Gastroesophageal sphincter (tissue), 4 donors: ENCODE data around the gene SPON1. TPM values are rescaled to one million over a fixed set of nuclear protein-coding genes. Genes with fewer than 3 reads are reported as not detected.

ENCODE experiments used
- ATAC-seq: fragments of 150-250 bp; one replicate; pipeline ENCODE4 v1.9.1; 2016; ENCODE audit warnings: mild to moderate bottlenecking, moderate library complexity
- H3K27ac ChIP-seq, 4 donors: fragments of 200-600 bp; sonication (generic) in 3 of 4; 1 replicate in 3 of 4; 2 replicates in 1 of 4; pipeline ENCODE4 v1.5.1; 2016 to 2019
- H3K27me3 ChIP-seq: fragments of 200-600 bp; sonication (generic); one replicate; pipeline ENCODE4 v1.5.1; 2019
- H3K36me3 ChIP-seq, 2 donors: fragments of 200-600 bp; sonication (generic); one replicate each; pipeline ENCODE4 v1.5.1; 2019; ENCODE audit warnings: control low read depth in 1 of 2
- H3K4me1 ChIP-seq, 3 donors: fragments of 200-600 bp; sonication (generic); 1 replicate in 2 of 3; 2 replicates in 1 of 3; pipeline ENCODE4 v1.5.1; 2016 to 2019; ENCODE audit warnings: control low read depth in 2 of 3
- H3K4me3 ChIP-seq, 2 donors: fragments of 200-600 bp; sonication (generic); one replicate each; pipeline ENCODE4 v1.5.1; 2019; ENCODE audit warnings: mild to moderate bottlenecking in 1 of 2, moderate library complexity in 1 of 2
- H3K9me3 ChIP-seq, 3 donors: fragments of 200-600 bp; sonication (generic); one replicate each; pipeline ENCODE4 v1.5.1; 2017 to 2019; ENCODE audit warnings: control low read depth in 2 of 3
- CTCF ChIP-seq, 4 experiments: fragments of 200-600 bp in 2 of 4; fragments of 450-650 bp in 2 of 4; sonication (generic) in 1 of 4; IDR thresholded peaks; one replicate each; pipeline ENCODE4 v1.5.1; 2017 to 2019; ENCODE audit warnings: antibody characterized with exemption in 4 of 4, mild to moderate bottlenecking in 2 of 4, moderate library complexity in 2 of 4
- EP300 ChIP-seq: sonication (generic); formaldehyde crosslinking; IDR thresholded peaks from one replicate; pipeline ENCODE4 v1.6.1; 2017; ENCODE audit warnings: antibody characterized with exemption, mild to moderate bottlenecking
- POLR2A ChIP-seq, 2 donors: fragments of 450-650 bp; IDR thresholded peaks; one replicate each; pipeline ENCODE4 v1.6.1; 2017; ENCODE audit warnings: antibody characterized with exemption in 2 of 2, mild to moderate bottlenecking in 2 of 2, moderate library complexity in 1 of 2
- POLR2AphosphoS5 ChIP-seq: sonication (generic); formaldehyde crosslinking; IDR thresholded peaks from one replicate; pipeline ENCODE4 v1.6.1; 2017; ENCODE audit warnings: antibody characterized with exemption
- WGBS, 2 donors: methylation state at CpG; one replicate each; pipeline ENCODE4 v1.1.5; 2018; ENCODE audit warnings: low coverage in 1 of 2; 5-methylcytosine and 5-hydroxymethylcytosine counted together
- total RNA-seq, 4 donors: library from RNA; depleted of rRNA; stranded (reverse); fragments of >200 nt; gene quantifications; one replicate each; pipeline ENCODE4 v1.1.0, GENCODE V29; 2016

Gene SPON1
- total RNA-seq, 4 donors from 2014 or later, result 11.0 to 121 (median 64.6) TPM

DNA sequence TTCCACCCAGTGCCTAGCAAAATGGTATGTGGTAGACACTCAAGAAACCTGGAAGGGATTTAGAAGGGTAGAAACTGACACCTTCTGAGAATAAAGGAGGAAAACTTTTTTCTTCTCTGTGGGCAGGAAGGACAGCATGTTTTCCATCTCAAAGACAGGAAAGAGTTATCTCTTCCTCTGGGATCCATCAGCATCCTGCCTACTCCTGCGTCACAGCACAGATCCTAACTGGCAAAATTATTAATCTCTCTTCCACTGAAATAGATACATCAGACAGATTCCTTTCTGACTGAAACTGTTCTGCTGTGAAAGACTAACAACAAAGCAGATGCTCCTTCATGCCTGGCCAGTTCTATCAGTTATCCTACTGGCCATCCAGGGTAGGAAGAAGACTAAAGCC lies 147.2 kb downstream of the SPON1 start:
- Histone ChIP-seq H3K4me3 (no peak overlapping the region), H3K36me3 (no peaks in the 10 kb centered on the region), H3K4me1 (peaks cover 0 to 58% (median 0%) of the 10 kb centered on the region in 3 donors), H3K9me3 (no peaks in the 10 kb centered on the region), H3K27ac (no peak overlapping the region), H3K27me3 (no peaks in the 10 kb centered on the region)
- 92% methylated on average over 1 of the region's 1 CpG; no CpG with 5 or more reads in 1 of the 2 donors for WGBS, 2 donors
- no peak for ATAC-seq
- no peak for TF ChIP-seq EP300
- no peak for TF ChIP-seq POLR2A (IDR thresholded peaks at IDR 0.05)
- TF ChIP-seq CTCF (IDR thresholded peaks at IDR 0.05), result no peak
- TF ChIP-seq POLR2AphosphoS5, result no peak

- Histone ChIP-seq H3K4me3 (no peak overlapping the region), H3K9me3 (no peaks in the 10 kb centered on the region), H3K27me3 (no peaks in the 10 kb centered on the region), H3K4me1 (peaks cover 0 to 59% (median 0%) of the 10 kb centered on the region in 3 donors), H3K27ac (no peak overlapping the region), H3K36me3 (no peaks in the 10 kb centered on the region)
- no peak for ATAC-seq
- WGBS, 2 donors, result 47 to 63% methylated on average over 2 of the region's 2 CpGs
- TF ChIP-seq POLR2A (IDR thresholded peaks at IDR 0.05) (no peak), EP300 (no peak), POLR2AphosphoS5 (no peak), CTCF (IDR thresholded peaks at IDR 0.05) (no peak)
These were observed 148.1 kb downstream of the SPON1 start for GRCh38 chr11:14110629-14111028.

GRCh38 chr11:14111496-14111895 lies 149.0 kb downstream of the SPON1 start:
- H3K4me1 ChIP-seq, result peaks cover 0 to 50% (median 0%) of the 10 kb centered on the region in 3 donors
- no peaks in the 10 kb centered on the region for H3K36me3 ChIP-seq
- H3K4me3 ChIP-seq, result no peak overlapping the region
- H3K27ac ChIP-seq, result no peak overlapping the region
- TF ChIP-seq EP300 (no peak), POLR2AphosphoS5 (no peak), CTCF (IDR thresholded peaks at IDR 0.05) (no peak), POLR2A (IDR thresholded peaks at IDR 0.05) (no peak)
- WGBS, 2 donors, result 43 to 47% methylated on average over 2 of the region's 2 CpGs
- no peaks in the 10 kb centered on the region for H3K9me3 ChIP-seq
- H3K27me3 ChIP-seq, result no peaks in the 10 kb centered on the region
- ATAC-seq, result no peak

DNA sequence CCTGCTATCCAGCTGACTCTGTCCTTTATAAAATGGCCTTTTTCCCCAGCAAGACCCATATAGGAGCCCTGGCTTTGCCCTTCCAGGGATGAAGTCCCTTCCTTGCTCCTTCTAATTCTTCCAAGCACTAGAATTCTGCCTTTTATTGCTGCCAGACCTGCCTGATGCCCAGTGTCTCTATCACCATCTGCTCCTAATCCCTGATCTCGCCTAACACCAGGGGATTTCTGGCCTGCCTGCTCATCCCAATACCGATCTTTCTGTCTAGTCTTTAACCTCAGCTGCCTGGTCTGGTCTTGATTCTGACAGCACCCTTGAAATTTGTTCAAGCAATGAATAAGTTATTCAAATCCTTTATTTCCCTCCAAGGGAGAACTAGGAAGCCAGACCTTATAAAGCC lies 150.2 kb downstream of the SPON1 start:
- H3K4me1 ChIP-seq, result peaks cover 0 to 47% (median 0%) of the 10 kb centered on the region in 3 donors
- ATAC-seq, result no peak
- H3K4me3 ChIP-seq, result no peak overlapping the region
- no peaks in the 10 kb centered on the region for H3K27me3 ChIP-seq
- 95% methylated on average over 2 of the region's 2 CpGs; no CpG with 5 or more reads in 1 of the 2 donors for WGBS, 2 donors
- no peaks in the 10 kb centered on the region for H3K36me3 ChIP-seq
- no peaks in the 10 kb centered on the region for H3K9me3 ChIP-seq
- TF ChIP-seq POLR2AphosphoS5, result no peak
- TF ChIP-seq CTCF (IDR thresholded peaks at IDR 0.05), result no peak
- no peak for TF ChIP-seq EP300
- TF ChIP-seq POLR2A (IDR thresholded peaks at IDR 0.05), result no peak
- H3K27ac ChIP-seq, result no peak overlapping the region

DNA sequence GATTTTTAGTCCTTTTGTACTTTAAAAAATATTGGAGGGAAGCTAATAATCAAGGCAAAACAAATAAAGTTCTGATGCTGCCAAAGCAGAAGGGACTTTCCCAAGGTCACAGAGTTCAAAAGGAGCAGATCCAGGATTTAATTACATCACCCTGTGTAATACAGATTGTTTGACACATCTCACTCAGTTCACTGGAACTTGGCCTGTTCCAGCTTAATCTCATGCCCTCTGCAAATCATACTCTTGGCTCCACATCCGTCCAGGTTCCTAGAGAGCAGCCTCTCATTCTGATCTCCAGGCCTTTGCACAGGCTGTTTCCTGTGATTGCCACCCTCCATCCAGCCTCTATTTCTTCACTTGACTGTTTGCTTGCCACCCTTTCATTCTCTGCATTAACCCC lies 151.7 kb downstream of the SPON1 start:
- no peaks in the 10 kb centered on the region for H3K9me3 ChIP-seq
- no peak for ATAC-seq
- 43 to 56% methylated on average over 1 of the region's 1 CpG for WGBS, 2 donors

More for the DNA sequence above, 151.7 kb downstream of the SPON1 start:
- Histone ChIP-seq H3K4me3 (no peak overlapping the region), H3K4me1 (peaks cover 0 to 57% (median 0%) of the 10 kb centered on the region in 3 donors), H3K27ac (no peak overlapping the region), H3K27me3 (no peaks in the 10 kb centered on the region), H3K36me3 (no peaks in the 10 kb centered on the region)
- no peak for TF ChIP-seq POLR2A (IDR thresholded peaks at IDR 0.05)
- TF ChIP-seq POLR2AphosphoS5, result no peak
- TF ChIP-seq CTCF (IDR thresholded peaks at IDR 0.05), result no peak
- no peak for TF ChIP-seq EP300
